Measurements from ENCODE around the gene NEU1.

DNA sequence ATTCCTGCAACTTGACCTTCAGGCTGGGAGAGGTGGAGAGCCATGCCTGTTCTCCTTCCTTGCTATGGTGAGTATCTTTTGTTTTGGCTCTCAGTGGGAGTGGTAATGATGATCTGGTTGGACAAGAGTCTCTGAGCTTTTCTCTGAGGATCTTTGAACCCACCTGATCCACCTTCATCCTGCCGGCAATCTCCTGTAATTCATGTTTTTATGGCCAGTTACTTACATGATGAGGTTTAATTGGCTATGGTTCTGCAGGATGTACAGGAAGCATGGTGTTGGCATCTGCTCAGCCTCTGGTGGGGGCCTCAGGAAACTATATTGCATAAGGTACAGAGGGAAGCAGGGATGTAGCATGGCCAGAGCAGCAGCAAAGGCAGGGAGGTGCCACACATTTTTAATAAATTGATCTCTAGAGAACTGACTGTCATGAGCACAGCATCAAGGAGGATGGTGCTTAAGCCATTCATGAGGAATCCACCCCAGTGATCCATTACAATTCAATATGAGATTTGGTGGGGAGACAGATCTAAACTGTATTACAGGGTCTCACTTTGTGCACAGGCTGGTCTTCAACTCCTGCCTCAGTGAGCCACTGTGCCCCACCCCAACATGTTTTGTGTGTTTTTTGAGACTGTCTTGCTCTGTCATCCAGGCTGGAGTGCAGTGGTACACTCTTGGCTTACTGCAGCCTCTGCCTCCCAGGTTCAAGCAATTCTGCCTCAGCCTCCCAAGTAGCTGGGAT, 25.1 kb downstream of the NEU1 start:
- TF ChIP-seq ZNF274 (IDR thresholded peaks at IDR 0.05; ENCODE audit: low read depth, low read length): no peak
- no peak for TF ChIP-seq SUZ12 (IDR thresholded peaks at IDR 0.05; ENCODE audit: extremely low read depth, insufficient read depth, insufficient read length)
- no peak for TF ChIP-seq YY1 (IDR thresholded peaks at IDR 0.05; ENCODE audit: insufficient read depth, insufficient read length)
